HepG2 (cell line): ENCODE measurements around the gene CYLC2. TPM values are rescaled to one million over a fixed set of nuclear protein-coding genes. Genes with fewer than 3 reads are reported as not detected.

ENCODE experiments used
- ATAC-seq: fragments of 200-7000 bp; cut with Tn5 transposase; 3 replicates; pipeline ENCODE4 v1.9.1; 2020; ENCODE audit warnings: mild to moderate bottlenecking, moderate library complexity
- BruUV-seq: library from RNA; stranded (reverse); fragments of 400-500 nt; replicated peaks from 2 replicates; lab custom pipeline; 2021; lab: Mats Ljungman, UMichigan
- CTCF ChIA-PET: fragments of 300-600 bp; formaldehyde crosslinking; extraction: SDS; loops from one replicate; lab custom pipeline; 2021; ENCODE audit warnings: low total read pairs, inconsistent platforms, low intra/inter-chr PET ratio; lab: Yijun Ruan, JAX
- POLR2A ChIA-PET: fragments of 350-600 bp; sonication (Branson Sonifier 250); formaldehyde crosslinking; loops from one replicate; lab custom pipeline; 2020; ENCODE audit warnings: antibody characterized with exemption, inconsistent platforms; lab: Yijun Ruan, JAX
- DNase-seq: peaks from one replicate; pipeline ENCODE4 v3.0.0-alpha.2; 2015; ENCODE audit warnings: low spot score
- FAIRE-seq: peaks from 3 replicates; lab custom pipeline; 2011; peaks lifted over from hg19 to GRCh38; lab: Jason Lieb, UNC
- H2AFZ ChIP-seq: one replicate; pipeline ENCODE4 v1.6.1; 2011; ENCODE audit warnings: low read length, inconsistent platforms
- H3K27ac ChIP-seq: fragments of 300-600 bp; 3 replicates; pipeline ENCODE4 v1.8.0; 2011; ENCODE audit warnings: mixed run types, mild to moderate bottlenecking, mixed read lengths, low read length, inconsistent platforms; ENCODE audit not compliant: insufficient read depth; ENCODE audit errors: extremely low read length
- H3K27me3 ChIP-seq, 2 experiments: fragments of 200-600 bp in 1 of 2; 2 replicates in 1 of 2; 3 replicates in 1 of 2; pipeline versions ENCODE4 v1.6.0 to v1.8.0; 2011; ENCODE audit warnings: low read length in 2 of 2, mild to moderate bottlenecking in 2 of 2, moderate library complexity in 2 of 2, inconsistent platforms in 1 of 2; ENCODE audit not compliant: insufficient read depth in 2 of 2, control insufficient read depth in 1 of 2
- H3K36me3 ChIP-seq, 2 experiments: fragments of 200-600 bp in 1 of 2; replicated peaks in 1 of 2; 2 replicates in 1 of 2; 3 replicates in 1 of 2; pipeline versions ENCODE4 v1.5.1 to v1.8.0; 2011; ENCODE audit warnings: low read length in 2 of 2, inconsistent platforms in 1 of 2; ENCODE audit not compliant: insufficient read depth in 2 of 2, control insufficient read depth in 1 of 2
- H3K4me1 ChIP-seq: 2 replicates; pipeline ENCODE4 v1.5.1; 2012; ENCODE audit warnings: low read length, inconsistent platforms; ENCODE audit not compliant: insufficient read depth
- H3K4me2 ChIP-seq: 2 replicates; pipeline ENCODE4 v1.6.0; 2011; ENCODE audit warnings: low read depth, low read length, inconsistent platforms
- H3K4me3 ChIP-seq, 3 experiments: fragments of 200-600 bp in 1 of 3; sonication (generic), shearing (Covaris generic) in 1 of 3; replicated peaks in 1 of 3; 2 replicates each; pipeline ENCODE4 v1.5.1; 2011 to 2016; ENCODE audit warnings: low read length in 3 of 3, inconsistent platforms in 2 of 3, low read depth in 2 of 3, mild to moderate bottlenecking in 2 of 3, control low read depth in 1 of 3, mixed read lengths in 1 of 3; ENCODE audit not compliant: insufficient read depth in 1 of 3
- H3K79me2 ChIP-seq: one replicate; pipeline ENCODE4 v1.6.1; 2011; ENCODE audit warnings: low read length, inconsistent platforms; ENCODE audit not compliant: insufficient read depth
- H3K9ac ChIP-seq: 2 replicates; pipeline ENCODE4 v1.6.0; 2011; ENCODE audit warnings: mild to moderate bottlenecking, low read depth, low read length, inconsistent platforms; ENCODE audit not compliant: insufficient read depth
- H3K9me3 ChIP-seq: 2 replicates; pipeline ENCODE4 v1.5.1; 2012; ENCODE audit warnings: mild to moderate bottlenecking, low read length
- H4K20me1 ChIP-seq: 2 replicates; pipeline ENCODE4 v1.6.0; 2011; ENCODE audit warnings: inconsistent platforms, mild to moderate bottlenecking, low read length, moderate library complexity; ENCODE audit not compliant: insufficient read depth
- MAFG ChIP-seq: sonication (generic); formaldehyde crosslinking; IDR thresholded peaks from 2 replicates; pipeline ENCODE4 v1.5.1; 2020; ENCODE audit warnings: mild to moderate bottlenecking, missing genetic modification reagents
- MIER2 ChIP-seq: IDR thresholded peaks from 2 replicates; pipeline ENCODE4 v1.6.1; 2016; ENCODE audit warnings: missing biosample characterization, missing genetic modification reagents
- ONECUT2 ChIP-seq: sonication (generic); formaldehyde crosslinking; IDR thresholded peaks from 2 replicates; pipeline ENCODE4 v1.4.0; 2020; ENCODE audit warnings: missing genetic modification reagents
- RARG ChIP-seq: sonication (generic); formaldehyde crosslinking; IDR thresholded peaks from 2 replicates; pipeline ENCODE4 v1.4.0; 2020; ENCODE audit warnings: low read depth, mild to moderate bottlenecking, missing genetic modification reagents
- RBAK ChIP-seq: sonication (generic); formaldehyde crosslinking; IDR thresholded peaks from 2 replicates; pipeline ENCODE4 v1.5.1; 2020; ENCODE audit warnings: mild to moderate bottlenecking, missing genetic modification reagents
- RBM22 ChIP-seq: fragments of 200-400 bp; formaldehyde crosslinking; optimal IDR thresholded peaks from 2 replicates; pipeline ENCODE3; 2017; ENCODE audit warnings: mild to moderate bottlenecking, low read length, moderate library complexity
- RFX5 ChIP-seq: IDR thresholded peaks from 2 replicates; pipeline ENCODE4 v1.6.1; 2011; ENCODE audit warnings: low read depth, low read length, improper control_type of control experiment
- SP1 ChIP-seq, 2 experiments: fragments of 450-650 bp in 1 of 2; sonication (generic) in 1 of 2; formaldehyde crosslinking in 1 of 2; IDR thresholded peaks; 2 replicates each; pipeline versions ENCODE4 v1.4.0 to v1.6.1; 2016 to 2020; ENCODE audit warnings: missing genetic modification reagents in 1 of 2
- SP4 ChIP-seq: sonication (generic); formaldehyde crosslinking; IDR thresholded peaks from 2 replicates; pipeline ENCODE4 v1.8.1; 2023; ENCODE audit warnings: mild to moderate bottlenecking, missing genetic modification reagents
- TBX2 ChIP-seq: sonication (generic); formaldehyde crosslinking; IDR thresholded peaks from 2 replicates; pipeline ENCODE4 v1.5.0; 2020; ENCODE audit warnings: missing genetic modification reagents, mild to moderate bottlenecking, borderline replicate concordance
- ZNF280D ChIP-seq: sonication (generic); formaldehyde crosslinking; IDR thresholded peaks from 2 replicates; pipeline ENCODE4 v1.5.1; 2020; ENCODE audit warnings: mild to moderate bottlenecking, missing genetic modification reagents
- ZNF512B ChIP-seq: sonication (generic); formaldehyde crosslinking; IDR thresholded peaks from 2 replicates; pipeline ENCODE4 v1.5.1; 2020; ENCODE audit warnings: missing genetic modification reagents, mild to moderate bottlenecking, borderline replicate concordance
- ZNF570 ChIP-seq: sonication (generic); formaldehyde crosslinking; IDR thresholded peaks from 2 replicates; pipeline ENCODE4 v1.4.0; 2020; ENCODE audit warnings: mild to moderate bottlenecking, missing genetic modification reagents, borderline replicate concordance
- WGBS: methylation state at CpG from one replicate; pipeline ENCODE4 v1.1.6; 2017; ENCODE audit warnings: low lambda C conversion rate; 5-methylcytosine and 5-hydroxymethylcytosine counted together
- in situ Hi-C: cut with HindIII; loops from 2 replicates; pipeline ENCODE4 v1.10.0; 2017; ENCODE audit warnings: low pct_unique_long_range_greater_than_20kb; ENCODE audit not compliant: extremely low pct_ligation_motif_present
- intact Hi-C: fragments of 100-400 bp; cut with micrococcal nuclease; formaldehyde crosslinking; loops from one replicate; pipeline ENCODE4 v1.10.0; 2022; ENCODE audit not compliant: unreplicated experiment
- polyA plus RNA-seq, 8 experiments: library from polyadenylated mRNA; depleted of rRNA in 3 of 8; stranded (reverse) in 7 of 8; unstranded in 1 of 8; fragments of >200 nt; fragmentation: Illumina TruSeq in 4 of 8; extraction: Trizol in 4 of 8; gene quantifications; 2 replicates each; pipeline versions ENCODE4 v1.2.1 to v1.2.3, GENCODE V29; 2011 to 2016; ENCODE audit warnings: low read depth in 4 of 8, missing spikeins in 1 of 8, mixed read lengths in 1 of 8; ENCODE audit not compliant: insufficient read depth in 1 of 8
- total RNA-seq, 5 experiments: library from RNA; depleted of rRNA; stranded (reverse); fragments of >200 nt; fragmentation: Illumina TruSeq; extraction: Trizol; gene quantifications; 2 replicates each; pipeline ENCODE4 v1.2.3, GENCODE V29; 2016; ENCODE audit warnings: low read depth in 1 of 5

The CYLC2 gene
- total and polyA plus RNA-seq, 2 of the 13 experiments (the other 11 are each of a cell fraction or from before 2014, with no cell fraction given), result not detected

DNA sequence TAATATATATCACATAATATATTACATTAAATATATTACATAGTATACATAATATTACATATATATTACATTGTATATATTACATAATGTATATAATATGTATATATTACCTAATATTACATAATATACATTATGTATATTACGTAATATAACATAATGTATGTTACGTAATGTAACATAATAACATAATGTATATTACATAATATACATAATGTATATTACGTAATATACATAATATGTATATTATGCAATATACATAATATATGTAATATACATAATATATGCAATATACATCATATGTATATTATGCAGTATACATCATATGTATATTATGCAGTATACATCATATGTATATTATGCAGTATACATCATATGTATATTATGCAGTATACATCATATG, 19.1 kb downstream of the CYLC2 start (continued):
- TF ChIP-seq ZNF280D (CRISPR knock-in tag) (no peak), SP1 (IDR thresholded peaks at IDR 0.05) (no peak), SP1 (CRISPR knock-in tag; IDR thresholded peaks at IDR 0.05) (no peak)

GRCh38 chr9:103025796-103026195, 30.7 kb downstream of the CYLC2 start:
- H4K20me1 ChIP-seq, result no peaks in the 10 kb centered on the region
- H3K4me3 ChIP-seq, result no peak overlapping the region
- FAIRE-seq, result no peak
- no peaks in the 10 kb centered on the region for H3K27me3 ChIP-seq
- ChIA-PET POLR2A (no interaction called here), CTCF (no interaction called here)
- no peaks in the 10 kb centered on the region for H3K79me2 ChIP-seq
- DNase-seq, result no peak
- H3K27ac ChIP-seq, result no peak overlapping the region
- H3K9ac ChIP-seq, result no peak overlapping the region
- H3K4me2 ChIP-seq, result no peak overlapping the region
- H3K9me3 ChIP-seq, result peaks cover 5% of the 10 kb centered on the region; the same call in 1 of the 2 replicates
- WGBS, result 7% methylated on average over 2 of the region's 2 CpGs
- intact Hi-C loops (no loop called here), in situ Hi-C loops (no loop called here)
- TF ChIP-seq ZNF512B (CRISPR knock-in tag), result no peak
- no peak for TF ChIP-seq MIER2 (CRISPR knock-in tag)
- TF ChIP-seq RARG (CRISPR knock-in tag), result no peak
- TF ChIP-seq MAFG (CRISPR knock-in tag), result no peak
- no peak for TF ChIP-seq ONECUT2 (CRISPR knock-in tag)
- TF ChIP-seq RBM22, result no peak
- TF ChIP-seq ZNF570, result no peak
- no peak for TF ChIP-seq TBX2 (CRISPR knock-in tag)
- TF ChIP-seq RBAK (CRISPR knock-in tag), result no peak
- TF ChIP-seq RFX5, result no peak
- TF ChIP-seq SP4 (CRISPR knock-in tag), result no peak
- no TSS peak for BruUV-seq
- no peak for ATAC-seq
- no peaks in the 10 kb centered on the region for H3K4me1 ChIP-seq
- H3K36me3 ChIP-seq, result no peaks in the 10 kb centered on the region
- H2AFZ ChIP-seq, result no peak overlapping the region
